ENCODE measurements around the gene ZNF619.
"Not testable (repeated sequence)": the region's sequence is repeated elsewhere in the genome, so short reads cannot be mapped to it uniquely, and the experiment has no call there.

- TF ChIP-seq, protein P1, sequence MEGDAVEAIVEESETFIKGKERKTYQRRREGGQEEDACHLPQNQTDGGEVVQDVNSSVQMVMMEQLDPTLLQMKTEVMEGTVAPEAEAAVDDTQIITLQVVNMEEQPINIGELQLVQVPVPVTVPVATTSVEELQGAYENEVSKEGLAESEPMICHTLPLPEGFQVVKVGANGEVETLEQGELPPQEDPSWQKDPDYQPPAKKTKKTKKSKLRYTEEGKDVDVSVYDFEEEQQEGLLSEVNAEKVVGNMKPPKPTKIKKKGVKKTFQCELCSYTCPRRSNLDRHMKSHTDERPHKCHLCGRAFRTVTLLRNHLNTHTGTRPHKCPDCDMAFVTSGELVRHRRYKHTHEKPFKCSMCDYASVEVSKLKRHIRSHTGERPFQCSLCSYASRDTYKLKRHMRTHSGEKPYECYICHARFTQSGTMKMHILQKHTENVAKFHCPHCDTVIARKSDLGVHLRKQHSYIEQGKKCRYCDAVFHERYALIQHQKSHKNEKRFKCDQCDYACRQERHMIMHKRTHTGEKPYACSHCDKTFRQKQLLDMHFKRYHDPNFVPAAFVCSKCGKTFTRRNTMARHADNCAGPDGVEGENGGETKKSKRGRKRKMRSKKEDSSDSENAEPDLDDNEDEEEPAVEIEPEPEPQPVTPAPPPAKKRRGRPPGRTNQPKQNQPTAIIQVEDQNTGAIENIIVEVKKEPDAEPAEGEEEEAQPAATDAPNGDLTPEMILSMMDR (IDR thresholded peaks at IDR 0.05) = not testable (repeated sequence)
- TF ChIP-seq POLR2A (IDR thresholded peaks at IDR 0.05) = not testable (repeated sequence)
Measured at GRCh38 chr3:40462838-40463237, 14.1 kb upstream of the ZNF619 start.

Measured in thyroid gland (tissue), 4 donors.